Measurements from ENCODE around the gene CERS4.

The CERS4 gene

GRCh38 chr19:8311461-8312260 is 102.5 kb downstream of the CERS4 start:
- TF ChIP-seq CTCF (IDR thresholded peaks at IDR 0.05): no peak

All from LNCAP (cell line).